ENCODE results near the gene TCAF1.
A peak's percentile ranks its signal among the peaks of the same experiment; 100 is the strongest.

Gene TCAF1

GRCh38 chr7:143901668-143902331 is at the start of gene TCAF1:
Gene TCAF1, minus strand, starts transcription at chr7:143902176. Its CDS starts 25,568 bp downstream, at chr7:143876608.
- DNase-seq = peak; percentile 91 to 99 (median 94)
- intact Hi-C loops (cut with DNase I) = loop anchor here (2.0 kb wide), 1 partner anchor 17 kb away; no protein-coding TSS in a partner anchor

- intact Hi-C loops (cut with DNase I) = no loop called here
- DNase-seq = no peak
Measured at GRCh38 chr7:143948733-143949132, 46.8 kb upstream of the TCAF1 start.

DNA sequence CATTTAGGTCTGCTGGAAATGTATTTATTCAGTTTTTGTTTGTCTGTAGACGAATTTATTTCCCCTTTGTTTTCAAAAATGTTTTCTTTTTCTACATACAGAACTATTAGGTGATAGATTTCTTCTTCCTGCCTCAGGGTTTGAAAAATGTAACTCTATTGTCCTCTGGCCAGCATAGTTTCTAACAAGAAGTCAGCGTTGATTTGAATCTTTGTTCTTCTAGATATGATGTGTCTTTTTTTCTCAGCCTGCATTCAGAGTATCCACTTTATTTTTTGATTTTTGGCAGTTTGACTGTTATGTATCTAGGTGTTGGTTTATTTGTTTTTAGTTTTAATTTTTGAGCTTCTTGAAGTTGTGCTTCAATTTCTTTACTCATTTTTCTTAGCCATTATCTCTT is 45.1 kb upstream of the TCAF1 start:
- DNase-seq = no peak
- intact Hi-C loops (cut with DNase I) = no loop called here

DNA sequence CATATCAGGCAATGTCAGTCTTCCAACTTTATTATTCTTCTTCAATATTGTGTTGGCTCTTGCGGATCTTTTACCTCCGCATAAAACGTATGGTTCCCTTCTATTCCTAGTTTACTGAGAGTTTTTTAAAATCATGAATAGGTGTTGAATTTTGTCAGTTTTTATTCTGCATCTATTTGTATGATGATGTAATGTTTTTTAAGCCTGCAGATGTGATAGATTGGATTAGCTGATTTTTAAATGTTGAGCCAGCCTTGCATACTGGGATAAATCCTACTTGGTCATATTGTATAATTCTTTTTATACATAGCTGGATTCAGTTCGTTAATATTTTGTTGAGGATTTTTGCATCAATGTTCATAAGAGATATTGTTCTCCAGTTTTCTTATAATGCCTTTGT is 43.4 kb upstream of the TCAF1 start:
- intact Hi-C loops (cut with DNase I) = no loop called here
- DNase-seq = no peak

- DNase-seq = no peak
- intact Hi-C loops (cut with DNase I) = no loop called here
Measured at GRCh38 chr7:143938379-143939243, 36.6 kb upstream of the TCAF1 start.

DNA sequence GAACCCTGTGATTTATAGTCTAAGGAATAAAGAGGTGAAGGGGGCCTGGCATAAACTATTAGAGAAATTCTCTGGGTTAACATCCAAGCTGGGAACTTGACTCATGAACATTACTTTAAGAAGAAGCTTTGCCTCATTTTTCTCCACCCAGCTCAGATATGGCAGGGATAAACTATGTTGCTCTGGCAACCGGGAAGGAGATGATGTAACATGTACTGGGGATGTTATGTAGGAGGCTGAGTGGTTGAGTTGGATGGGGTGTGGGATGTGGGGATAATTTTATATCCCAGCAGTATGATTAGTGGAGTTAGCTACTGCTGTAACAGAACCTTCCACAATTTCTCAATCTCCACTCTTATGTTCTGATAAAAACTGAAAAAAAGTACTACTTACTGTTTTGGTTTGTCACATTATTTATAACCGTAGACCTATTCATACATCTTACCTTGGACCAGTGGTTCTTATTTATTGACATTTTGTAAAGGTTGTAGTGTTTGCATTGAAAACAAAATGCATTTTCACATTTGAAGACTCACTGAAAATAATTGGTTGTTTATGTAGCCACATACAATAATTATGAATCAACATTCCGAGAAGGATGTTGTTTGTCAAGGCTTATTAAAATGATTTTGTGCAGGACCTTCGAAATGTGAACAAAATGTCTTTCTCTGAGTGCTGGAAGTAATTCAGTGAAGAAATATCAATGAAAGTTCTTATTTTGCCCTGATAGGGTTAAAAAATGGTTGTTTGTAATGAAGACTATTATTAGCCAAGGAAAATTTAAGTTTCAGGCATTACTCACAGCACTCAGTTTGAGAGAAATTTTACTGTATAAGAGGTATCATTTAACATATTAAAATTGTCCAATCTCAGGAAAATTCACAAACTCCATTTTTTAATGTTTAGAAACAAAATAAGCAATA is 34.4 kb upstream of the TCAF1 start:
- DNase-seq = no peak
- intact Hi-C loops (cut with DNase I) = no loop called here

- intact Hi-C loops (cut with DNase I) = no loop called here
- no peak for DNase-seq
Measured at GRCh38 chr7:143934526-143935325, 32.8 kb upstream of the TCAF1 start, which contains the start of gene OR2F2. Gene OR2F2, plus strand, starts transcription at chr7:143935233. Its CDS starts 0 bp downstream, at chr7:143935233.

DNA sequence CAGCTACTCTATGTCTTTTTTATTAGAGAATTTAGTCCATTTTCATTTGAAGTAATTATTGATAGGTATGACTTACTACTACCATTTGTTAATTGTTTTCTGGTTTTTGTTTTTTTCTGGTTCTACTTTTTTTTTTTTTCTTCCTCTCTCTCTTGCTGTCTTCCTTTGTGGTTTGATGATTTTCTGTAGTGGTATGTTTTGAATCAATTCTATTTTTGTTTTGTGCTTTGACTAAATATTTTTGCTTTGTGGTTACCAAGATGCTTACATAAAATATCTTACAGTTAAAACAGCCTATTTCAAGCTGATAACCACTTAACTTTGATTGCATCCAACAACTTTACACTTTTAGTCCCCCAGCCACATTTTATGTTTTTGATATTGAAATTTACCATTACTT is 29.8 kb upstream of the TCAF1 start:
- intact Hi-C loops (cut with DNase I) = no loop called here
- no peak for DNase-seq

DNA sequence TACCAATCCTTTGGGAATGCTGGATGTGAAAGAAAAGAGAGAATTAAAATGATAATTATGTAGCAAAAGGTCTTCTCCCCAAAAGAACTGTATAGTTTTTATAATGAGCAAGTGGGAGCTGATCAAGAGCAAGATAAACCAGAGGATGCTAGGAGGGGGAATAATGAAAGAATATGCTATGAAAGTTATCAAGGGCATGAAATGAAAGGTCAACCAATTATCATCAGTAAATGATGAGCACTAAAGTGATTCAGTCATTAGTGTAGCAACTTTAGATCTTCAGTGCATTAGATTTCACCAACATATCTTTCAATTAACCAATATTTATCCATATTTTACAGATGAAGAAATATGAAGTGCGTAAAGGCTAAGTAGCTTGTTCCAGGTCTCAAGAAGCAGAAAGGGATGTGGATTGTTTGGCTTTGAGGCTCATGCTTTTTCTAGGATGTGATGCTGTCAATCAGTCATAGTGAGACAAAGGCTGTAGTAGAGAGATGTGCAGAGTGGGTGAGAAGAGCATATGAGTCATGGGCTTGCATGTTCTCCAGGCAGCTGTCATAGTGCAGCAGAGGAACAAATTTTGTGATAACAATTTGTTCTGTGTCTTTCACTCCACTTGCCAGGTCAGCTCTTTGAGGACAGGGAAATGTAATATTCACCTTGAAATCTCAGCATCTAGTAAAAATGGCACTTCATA is 27.4 kb upstream of the TCAF1 start:
- intact Hi-C loops (cut with DNase I) = no loop called here
- no peak for DNase-seq

- intact Hi-C loops (cut with DNase I) = no loop called here
Measured at GRCh38 chr7:143924851-143925250, 22.9 kb upstream of the TCAF1 start.

DNA sequence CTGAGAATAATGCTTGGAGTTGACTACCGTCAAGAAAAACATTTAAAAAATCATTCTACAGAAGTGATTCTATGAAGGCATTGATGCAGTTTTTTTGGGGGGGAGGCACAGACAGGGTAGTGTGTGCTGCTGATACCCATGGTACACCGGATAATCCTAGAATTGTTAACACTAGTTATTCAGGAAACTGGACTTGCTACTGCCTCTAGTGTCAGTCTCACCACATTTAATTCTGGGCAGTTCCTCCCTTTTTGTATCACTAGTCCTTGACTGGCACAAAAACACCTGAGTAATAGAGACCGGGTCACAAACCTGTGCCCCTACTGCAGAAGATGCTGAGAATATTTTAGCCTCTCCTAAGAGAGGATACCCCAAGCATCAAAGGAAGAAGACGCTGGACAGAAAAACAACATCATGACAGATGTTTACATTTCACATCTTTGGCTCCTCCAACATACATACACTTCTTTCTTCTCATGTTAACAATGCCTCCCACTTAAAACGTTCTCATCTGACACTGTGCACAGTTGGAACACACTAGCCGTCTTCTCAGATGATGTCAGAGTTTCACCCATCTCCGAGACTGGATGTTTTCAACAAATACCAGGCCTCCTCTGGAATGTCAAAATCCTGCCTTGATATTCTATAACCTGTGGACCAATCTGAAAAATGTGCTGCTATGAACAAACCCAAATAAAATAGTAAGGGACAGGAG is 13.1 kb upstream of the TCAF1 start:
- DNase-seq = no peak
- intact Hi-C loops (cut with DNase I) = no loop called here

More at GRCh38 chr7:143924851-143925250, 22.9 kb upstream of the TCAF1 start:
- DNase-seq = no peak

DNA sequence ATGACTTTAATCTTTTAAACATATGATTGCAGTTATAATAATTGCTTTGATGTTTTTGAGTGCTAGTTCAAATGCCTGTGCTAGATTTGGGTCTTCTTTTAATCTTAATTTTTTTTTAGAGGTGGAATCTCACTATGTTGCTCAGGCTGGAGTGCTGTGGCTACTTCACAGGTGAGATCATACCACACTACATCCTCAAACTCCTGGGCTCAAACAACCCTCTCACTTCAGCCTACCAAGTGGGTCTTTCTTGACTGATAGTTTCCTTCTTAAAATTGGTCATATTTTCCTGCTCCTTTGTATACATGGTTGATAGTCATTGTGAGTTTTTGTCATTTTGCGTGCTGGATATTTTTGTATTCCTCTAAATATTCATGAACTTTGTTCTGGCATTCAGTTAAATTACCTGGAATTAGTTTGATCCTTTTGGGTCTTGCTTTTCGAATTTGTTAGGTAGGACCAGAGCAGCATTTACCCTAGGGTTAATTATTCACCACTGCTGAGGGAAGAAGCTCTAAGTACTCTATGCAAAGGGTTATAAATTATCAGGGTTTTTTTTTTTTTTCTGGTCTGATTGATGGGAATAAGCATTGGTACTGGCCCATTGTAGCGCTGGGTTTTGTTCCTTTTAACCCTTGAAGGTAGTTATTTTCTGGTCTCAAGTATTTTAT is 12.1 kb upstream of the TCAF1 start:
- intact Hi-C loops (cut with DNase I) = no loop called here
- DNase-seq = no peak

DNA sequence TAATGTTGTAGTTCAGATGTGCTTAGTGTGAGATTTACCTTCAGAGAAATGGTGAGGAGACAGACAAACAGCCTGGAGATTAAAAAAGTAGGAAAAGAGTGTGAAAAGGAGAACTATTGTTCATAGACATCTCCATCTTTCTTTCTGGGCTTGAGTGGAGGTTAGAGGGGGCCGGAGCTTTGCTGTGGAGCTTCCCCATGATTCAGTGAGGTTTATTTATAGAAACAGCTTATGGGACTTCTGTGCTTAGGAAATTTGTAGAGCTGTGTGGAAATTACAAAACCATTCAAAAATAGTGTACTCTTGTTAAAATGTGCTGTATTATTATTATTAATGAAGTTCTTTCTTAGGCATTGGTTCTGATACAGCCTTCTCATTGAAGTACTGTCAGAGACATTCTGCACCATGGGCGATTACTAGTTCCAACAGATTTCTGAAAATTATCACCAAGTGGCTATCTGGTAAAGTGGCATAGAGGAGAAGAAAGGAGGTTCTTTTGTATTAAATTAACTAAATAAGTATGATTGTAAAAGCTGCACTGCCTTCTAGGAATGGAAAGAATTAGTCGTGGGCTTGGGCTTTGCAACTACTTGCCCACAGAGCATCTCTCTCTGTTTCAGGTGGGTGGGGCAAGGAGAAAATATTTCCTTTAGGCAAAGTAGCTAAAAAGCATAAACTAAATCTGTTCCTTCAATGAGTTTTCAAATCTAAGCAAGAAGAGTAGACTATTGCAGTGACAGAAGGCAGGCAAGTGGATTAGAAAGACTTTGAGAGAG is 8.7 kb upstream of the TCAF1 start:
- intact Hi-C loops (cut with DNase I) = no loop called here
- DNase-seq = no peak

DNA sequence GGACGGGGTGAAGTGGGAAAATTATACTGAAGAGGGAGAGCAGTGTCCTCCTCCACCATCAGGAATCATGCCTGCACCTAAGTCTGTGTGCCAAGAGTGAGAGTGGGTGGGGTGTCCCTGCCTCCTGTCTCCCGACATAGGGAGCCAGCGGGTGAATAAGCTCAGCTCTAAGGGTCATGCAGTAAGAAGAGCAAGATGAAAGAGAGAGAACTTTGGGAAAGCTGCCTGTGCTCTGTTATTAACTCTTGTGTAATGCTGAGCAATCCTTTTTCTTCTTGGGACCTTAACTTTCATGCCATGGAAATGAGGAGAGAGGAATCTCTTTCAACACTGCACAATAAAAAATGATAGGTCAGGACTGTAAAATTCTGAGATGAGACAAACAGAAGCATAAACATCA is 7.9 kb upstream of the TCAF1 start:
- DNase-seq = peak in 1 of 10 donors; percentile 49
- intact Hi-C loops (cut with DNase I) = no loop called here

GRCh38 chr7:143908120-143908519 is 6.1 kb upstream of the TCAF1 start:
- intact Hi-C loops (cut with DNase I) = no loop called here

DNA sequence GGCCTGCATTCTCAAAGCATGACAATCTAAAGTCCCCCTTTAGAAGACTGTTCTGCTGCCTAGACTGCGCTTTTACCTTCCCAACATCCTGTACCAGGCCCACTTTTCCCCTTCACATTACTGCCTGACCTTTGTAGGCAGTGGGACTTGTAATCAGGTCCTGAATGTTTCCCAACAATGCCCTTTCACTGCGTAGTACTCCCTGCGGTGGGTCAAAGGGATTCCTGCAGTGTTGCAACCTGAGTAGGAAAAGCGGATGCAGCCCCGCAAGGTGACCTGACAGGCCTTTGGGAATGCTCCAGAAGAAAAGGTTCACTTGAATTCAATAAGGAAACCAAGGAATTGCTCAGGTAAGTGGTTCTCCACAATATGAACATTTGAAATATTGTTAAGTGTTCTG is 4.9 kb upstream of the TCAF1 start:
- intact Hi-C loops (cut with DNase I) = no loop called here
- no peak for DNase-seq

More at GRCh38 chr7:143908120-143908519, 6.1 kb upstream of the TCAF1 start:
- DNase-seq = no peak

DNA sequence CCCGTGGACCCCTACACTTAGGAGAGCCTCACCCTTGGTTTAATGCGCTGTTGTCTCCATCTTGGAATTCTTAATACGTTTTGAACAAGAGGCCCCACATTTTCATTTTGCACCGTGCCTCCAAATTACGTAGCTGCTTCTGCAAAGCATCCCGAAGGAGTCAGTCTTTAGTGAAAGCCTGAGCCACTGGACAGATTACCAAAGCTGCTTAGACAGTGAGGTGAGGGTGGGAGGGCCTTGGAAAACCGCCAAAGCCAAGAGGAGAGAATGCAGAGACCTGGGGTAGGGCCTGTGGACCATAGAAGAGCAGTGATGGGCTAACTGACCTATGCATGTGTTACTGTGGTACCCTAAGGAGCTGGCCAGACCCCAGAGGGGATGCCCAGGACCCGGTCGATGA is 4.2 kb upstream of the TCAF1 start:
- peak in 1 of 10 donors; percentile 43 for DNase-seq
- intact Hi-C loops (cut with DNase I) = no loop called here
